ENCODE measurements around the gene GMDS. TPM values are rescaled to one million over a fixed set of nuclear protein-coding genes. Genes with fewer than 3 reads are reported as not detected.

Gene GMDS
- total and polyA plus RNA-seq, 2 donors (not counting 3 experiments of a cell fraction or from before 2014, with no cell fraction given): 9.8 to 23.5 TPM

DNA sequence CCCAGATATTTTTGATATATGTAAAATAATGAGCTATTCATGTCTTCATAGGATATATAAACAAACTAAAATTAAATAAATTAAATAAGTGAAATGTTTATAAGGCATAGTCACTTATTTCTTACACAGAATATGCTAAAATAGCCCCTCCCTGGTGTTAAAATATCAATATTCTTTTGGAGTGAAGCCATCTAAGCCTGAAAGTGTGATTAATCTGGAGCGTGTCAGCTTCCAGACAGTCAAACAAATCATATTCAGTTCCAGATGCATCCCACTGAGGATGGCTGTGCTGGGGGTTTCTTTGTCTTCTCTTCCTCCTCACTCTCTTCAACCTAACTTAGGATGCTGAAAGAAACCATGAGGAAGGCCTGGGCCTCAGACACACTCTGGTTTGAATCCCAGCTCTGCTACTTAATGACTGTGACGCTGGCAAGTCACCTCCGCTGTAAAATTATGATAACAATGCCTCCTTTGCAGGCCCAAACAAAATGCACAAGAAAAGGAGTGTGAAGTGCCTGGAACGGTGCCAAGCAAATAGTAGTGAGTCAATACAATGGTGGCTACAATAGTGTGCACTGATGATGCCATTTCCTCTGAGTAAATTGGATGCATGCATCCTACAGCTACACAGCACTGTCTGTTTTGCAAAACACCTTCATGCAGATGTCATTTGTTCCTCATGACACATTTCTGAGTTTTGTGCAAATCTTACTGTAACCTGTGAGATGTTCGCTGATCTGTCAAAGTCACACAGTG lies 474.3 kb downstream of the GMDS start:
- H3K79me2 ChIP-seq (ENCODE audit: control insufficient read depth, insufficient read depth, low read length): no peaks in the 10 kb centered on the region
- intact Hi-C loops (cut with micrococcal nuclease): loop anchor here (1.0 kb wide), 1 partner anchor 16 kb away; no protein-coding TSS in a partner anchor
- BruUV-seq (replicated peaks): no TSS peak
- peak overlapping the region; percentile 67 for H3K27ac ChIP-seq (ENCODE audit: insufficient read depth, low read depth, low read length)
- FAIRE-seq (peak; percentile 97), DNase-seq (ENCODE audit: low read depth, low spot score) (peak; percentile 81)
- dilution Hi-C loops (cut with MboI; ENCODE audit: extremely low pct_ligation_motif_present, low sequenced_read_pairs): no loop called here
- H3K9ac ChIP-seq (replicated peaks; ENCODE audit: extremely low read depth, insufficient read depth, low read length): peak overlapping the region; percentile 28
- POLR2A ChIA-PET: no interaction called here
- no peaks in the 10 kb centered on the region for H4K20me1 ChIP-seq (replicated peaks; ENCODE audit: control insufficient read depth, extremely low read depth, insufficient read depth, low read length)
- peak overlapping the region; percentile 26 for H2AFZ ChIP-seq (ENCODE audit: low read depth, low read length)
- peak overlapping the region; percentile 0 for H3K4me2 ChIP-seq (ENCODE audit: insufficient read depth, low read length)
- H3K4me3 ChIP-seq (replicated peaks in 1 of 3; ENCODE audit: insufficient read depth in 1 of 3, low read depth in 1 of 3, low read length in 3 of 3): no peak overlapping the region
- H3K9me1 ChIP-seq (replicated peaks; ENCODE audit: control insufficient read depth, extremely low read depth, insufficient read depth, low read length): no peaks in the 10 kb centered on the region
- peaks cover 41% of the 10 kb centered on the region for H3K4me1 ChIP-seq (ENCODE audit: control insufficient read depth, extremely low read depth, insufficient read depth, low read length)
- TF ChIP-seq POLR2A (IDR thresholded peaks at IDR 0.05; ENCODE audit: low read depth, low read length) (no peak), POLR2AphosphoS5 (IDR thresholded peaks at IDR 0.05; ENCODE audit: insufficient read depth, low read depth, low read length) (peak; percentile 75), EZH2 (IDR thresholded peaks at IDR 0.05; ENCODE audit: borderline replicate concordance, low read depth, low read length, severe bottlenecking) (no peak), GATA2 (IDR thresholded peaks at IDR 0.05; ENCODE audit: insufficient read depth, insufficient read length, low read depth, low read length) (no peak), JUN (IDR thresholded peaks at IDR 0.05; ENCODE audit: borderline replicate concordance, insufficient read depth, insufficient read length, low read depth) (peak; percentile 80), MYC (IDR thresholded peaks at IDR 0.05; ENCODE audit: low read depth, low read length) (peak; percentile 39), FOS (IDR thresholded peaks at IDR 0.05; ENCODE audit: borderline replicate concordance, insufficient read depth, low read length) (peak; percentile 82)
- TF ChIP-seq, protein P1, sequence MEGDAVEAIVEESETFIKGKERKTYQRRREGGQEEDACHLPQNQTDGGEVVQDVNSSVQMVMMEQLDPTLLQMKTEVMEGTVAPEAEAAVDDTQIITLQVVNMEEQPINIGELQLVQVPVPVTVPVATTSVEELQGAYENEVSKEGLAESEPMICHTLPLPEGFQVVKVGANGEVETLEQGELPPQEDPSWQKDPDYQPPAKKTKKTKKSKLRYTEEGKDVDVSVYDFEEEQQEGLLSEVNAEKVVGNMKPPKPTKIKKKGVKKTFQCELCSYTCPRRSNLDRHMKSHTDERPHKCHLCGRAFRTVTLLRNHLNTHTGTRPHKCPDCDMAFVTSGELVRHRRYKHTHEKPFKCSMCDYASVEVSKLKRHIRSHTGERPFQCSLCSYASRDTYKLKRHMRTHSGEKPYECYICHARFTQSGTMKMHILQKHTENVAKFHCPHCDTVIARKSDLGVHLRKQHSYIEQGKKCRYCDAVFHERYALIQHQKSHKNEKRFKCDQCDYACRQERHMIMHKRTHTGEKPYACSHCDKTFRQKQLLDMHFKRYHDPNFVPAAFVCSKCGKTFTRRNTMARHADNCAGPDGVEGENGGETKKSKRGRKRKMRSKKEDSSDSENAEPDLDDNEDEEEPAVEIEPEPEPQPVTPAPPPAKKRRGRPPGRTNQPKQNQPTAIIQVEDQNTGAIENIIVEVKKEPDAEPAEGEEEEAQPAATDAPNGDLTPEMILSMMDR (IDR thresholded peaks at IDR 0.05; ENCODE audit: extremely low read depth in 1 of 2, insufficient read depth in 1 of 2, low read depth in 1 of 2, low read length in 2 of 2): no peak
- TF ChIP-seq, protein P2, sequence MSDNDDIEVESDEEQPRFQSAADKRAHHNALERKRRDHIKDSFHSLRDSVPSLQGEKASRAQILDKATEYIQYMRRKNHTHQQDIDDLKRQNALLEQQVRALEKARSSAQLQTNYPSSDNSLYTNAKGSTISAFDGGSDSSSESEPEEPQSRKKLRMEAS (IDR thresholded peaks at IDR 0.05; ENCODE audit: insufficient read depth, insufficient read length): no peak
- H3K36me3 ChIP-seq (ENCODE audit: control insufficient read depth in 2 of 2, extremely low read depth in 1 of 2, insufficient read depth in 2 of 2, low read length in 2 of 2): no peaks in the 10 kb centered on the region
- H3K9me3 ChIP-seq (replicated peaks; ENCODE audit: control insufficient read depth, insufficient read depth, low read length): no peaks in the 10 kb centered on the region
- CTCF ChIA-PET: interaction anchor here (1.0 to 1.8 kb wide), 5 partner anchors 10 to 583 kb away, joined by 3 to 7 read pairs (median 4); no protein-coding TSS in a partner anchor
- no peaks in the 10 kb centered on the region for H3K27me3 ChIP-seq (ENCODE audit: control insufficient read depth in 2 of 2, insufficient read depth in 2 of 2, low read length in 2 of 2)

Data from endothelial cell of umbilical vein (primary cell).